GM19035 (cell line): ENCODE data around the gene GLI1.

Experiments used
- ATAC-seq: cut with Tn5 transposase; IDR thresholded peaks from one replicate; pipeline ENCODE4 v1.9.1; 2021; ENCODE audit not compliant: unreplicated experiment

Gene GLI1

GRCh38 chr12:57518176-57518919, 58.8 kb downstream of the GLI1 start:
- ATAC-seq = no peak

GRCh38 chr12:57518920-57519795, 59.6 kb downstream of the GLI1 start:
- ATAC-seq = no peak

- peak; percentile 5 for ATAC-seq
Observed at GRCh38 chr12:57519796-57520052, 60.1 kb downstream of the GLI1 start.

- peak; percentile 57 for ATAC-seq
Observed at GRCh38 chr12:57520053-57520818, 60.7 kb downstream of the GLI1 start, which contains the start of gene DDIT3. Gene DDIT3 (minus strand): TSS chr12:57520514. CDS start chr12:57517406, 3,108 bp downstream.

GRCh38 chr12:57521525-57522010, 62.0 kb downstream of the GLI1 start:
- no peak for ATAC-seq
